Measurements from ENCODE around the gene CENPM.
A peak's percentile ranks its signal among the peaks of the same experiment; 100 is the strongest.
"Not testable (repeated sequence)": the region's sequence is repeated elsewhere in the genome, so short reads cannot be mapped to it uniquely, and the experiment has no call there.

The CENPM gene

GRCh38 chr22:41966225-41966606, 19.3 kb upstream of the CENPM start:
- DNase-seq (ENCODE audit: low spot score) = no peak

- DNase-seq (ENCODE audit: low spot score) = no peak
Observed at GRCh38 chr22:41964112-41964491, 17.1 kb upstream of the CENPM start.

- DNase-seq (ENCODE audit: low spot score) = peak; percentile 80
Observed at GRCh38 chr22:41963453-41964111, 16.6 kb upstream of the CENPM start.

- no peak for DNase-seq (ENCODE audit: low spot score)
Observed at GRCh38 chr22:41957941-41958556, 11.1 kb upstream of the CENPM start.

- DNase-seq (ENCODE audit: low spot score) = no peak
Observed at GRCh38 chr22:41952713-41953112, 5.8 kb upstream of the CENPM start.

- peak; percentile 83 for DNase-seq (ENCODE audit: low spot score)
Observed at GRCh38 chr22:41951898-41952474, 5.0 kb upstream of the CENPM start, which contains the start of gene SMIM45. Gene SMIM45 (plus strand): TSS chr22:41952150.

GRCh38 chr22:41949297-41949965, 2.5 kb upstream of the CENPM start:
- DNase-seq (ENCODE audit: low spot score) = no peak

GRCh38 chr22:41948928-41949296, 2.0 kb upstream of the CENPM start:
- DNase-seq (ENCODE audit: low spot score) = not testable (repeated sequence)

- DNase-seq (ENCODE audit: low spot score) = no peak
Observed at GRCh38 chr22:41948142-41948541, 1.2 kb upstream of the CENPM start.

- DNase-seq (ENCODE audit: low spot score) = no peak
Observed at GRCh38 chr22:41947424-41948080, 600 bp upstream of the CENPM start.

GRCh38 chr22:41943661-41944209, 3.2 kb downstream of the CENPM start:
- no peak for DNase-seq (ENCODE audit: low spot score)

- peak; percentile 81 for DNase-seq (ENCODE audit: low spot score)
Observed at GRCh38 chr22:41940832-41941765, 5.9 kb downstream of the CENPM start.

GRCh38 chr22:41939981-41940831, 6.7 kb downstream of the CENPM start:
- DNase-seq (ENCODE audit: low spot score) = peak; percentile 63

- no peak for DNase-seq (ENCODE audit: low spot score)
Observed at GRCh38 chr22:41936894-41937169, 10.1 kb downstream of the CENPM start.

GRCh38 chr22:41935509-41935908, 11.4 kb downstream of the CENPM start:
- no peak for DNase-seq (ENCODE audit: low spot score)

- no peak for DNase-seq (ENCODE audit: low spot score)
Observed at GRCh38 chr22:41935015-41935351, 12.0 kb downstream of the CENPM start.

GRCh38 chr22:41934284-41935014, 12.5 kb downstream of the CENPM start:
- DNase-seq (ENCODE audit: low spot score) = no peak

GRCh38 chr22:41933411-41934177, 13.4 kb downstream of the CENPM start:
- DNase-seq (ENCODE audit: low spot score) = no peak

- DNase-seq (ENCODE audit: low spot score) = no peak
Observed at GRCh38 chr22:41932353-41932752, 14.6 kb downstream of the CENPM start.
